HG02938 (cell line): ENCODE measurements around the gene ZNF33B.
A peak's percentile ranks its signal among the peaks of the same experiment; 100 is the strongest.
"Not testable (repeated sequence)": the region's sequence is repeated elsewhere in the genome, so short reads cannot be mapped to it uniquely, and the experiment has no call there.

Experiments
- ATAC-seq: cut with Tn5 transposase; IDR thresholded peaks from one replicate; pipeline ENCODE4 v1.9.1; 2021; ENCODE audit warnings: mild to moderate bottlenecking, moderate library complexity; ENCODE audit not compliant: unreplicated experiment

The ZNF33B gene

GRCh38 chr10:42618424-42618823 lies 19.9 kb downstream of the ZNF33B start:
- ATAC-seq, result no peak

GRCh38 chr10:42615419-42615818 lies 23.0 kb downstream of the ZNF33B start:
- ATAC-seq, result no peak

- ATAC-seq, result no peak
Observed at GRCh38 chr10:42609872-42610271, 28.5 kb downstream of the ZNF33B start.

GRCh38 chr10:42598249-42598873 lies 40.0 kb downstream of the ZNF33B start:
- ATAC-seq, result no peak

GRCh38 chr10:42596196-42596595 lies 42.2 kb downstream of the ZNF33B start:
- no peak for ATAC-seq

- no peak for ATAC-seq
Observed at GRCh38 chr10:42594246-42594650, 44.1 kb downstream of the ZNF33B start.

- no peak for ATAC-seq
Observed at GRCh38 chr10:42593284-42593683, 45.1 kb downstream of the ZNF33B start.

- no peak for ATAC-seq
Observed at GRCh38 chr10:42583828-42584227, 54.5 kb downstream of the ZNF33B start.

- ATAC-seq, result no peak
Observed at GRCh38 chr10:42578019-42578418, 60.4 kb downstream of the ZNF33B start.

GRCh38 chr10:42576338-42576737 lies 62.0 kb downstream of the ZNF33B start:
- ATAC-seq, result no peak

GRCh38 chr10:42574336-42574735 lies 64.0 kb downstream of the ZNF33B start:
- ATAC-seq, result no peak

GRCh38 chr10:42556931-42557330 lies 81.4 kb downstream of the ZNF33B start:
- no peak for ATAC-seq

- not testable (repeated sequence) for ATAC-seq
Observed at GRCh38 chr10:42553576-42553975, 84.8 kb downstream of the ZNF33B start.

- peak; percentile 16 for ATAC-seq
Observed at GRCh38 chr10:42553064-42553407, 85.3 kb downstream of the ZNF33B start.

GRCh38 chr10:42552188-42553063 lies 85.9 kb downstream of the ZNF33B start:
- ATAC-seq, result peak; percentile 94

GRCh38 chr10:42551582-42552187 lies 86.7 kb downstream of the ZNF33B start:
- no peak for ATAC-seq

- no peak for ATAC-seq
Observed at GRCh38 chr10:42549851-42550250, 88.5 kb downstream of the ZNF33B start.

- ATAC-seq, result no peak
Observed at GRCh38 chr10:42548254-42548653, 90.1 kb downstream of the ZNF33B start.

- ATAC-seq, result no peak
Observed at GRCh38 chr10:42544945-42545344, 93.4 kb downstream of the ZNF33B start.

GRCh38 chr10:42543840-42544372 lies 94.5 kb downstream of the ZNF33B start:
- ATAC-seq, result no peak
